Measurements from ENCODE around the gene UGT1A8. TPM values are rescaled to one million over a fixed set of nuclear protein-coding genes. Genes with fewer than 3 reads are reported as not detected.

Gene UGT1A8
- total and polyA plus RNA-seq, 2 donors (not counting 3 experiments of a cell fraction or from before 2014, with no cell fraction given), result not detected

DNA sequence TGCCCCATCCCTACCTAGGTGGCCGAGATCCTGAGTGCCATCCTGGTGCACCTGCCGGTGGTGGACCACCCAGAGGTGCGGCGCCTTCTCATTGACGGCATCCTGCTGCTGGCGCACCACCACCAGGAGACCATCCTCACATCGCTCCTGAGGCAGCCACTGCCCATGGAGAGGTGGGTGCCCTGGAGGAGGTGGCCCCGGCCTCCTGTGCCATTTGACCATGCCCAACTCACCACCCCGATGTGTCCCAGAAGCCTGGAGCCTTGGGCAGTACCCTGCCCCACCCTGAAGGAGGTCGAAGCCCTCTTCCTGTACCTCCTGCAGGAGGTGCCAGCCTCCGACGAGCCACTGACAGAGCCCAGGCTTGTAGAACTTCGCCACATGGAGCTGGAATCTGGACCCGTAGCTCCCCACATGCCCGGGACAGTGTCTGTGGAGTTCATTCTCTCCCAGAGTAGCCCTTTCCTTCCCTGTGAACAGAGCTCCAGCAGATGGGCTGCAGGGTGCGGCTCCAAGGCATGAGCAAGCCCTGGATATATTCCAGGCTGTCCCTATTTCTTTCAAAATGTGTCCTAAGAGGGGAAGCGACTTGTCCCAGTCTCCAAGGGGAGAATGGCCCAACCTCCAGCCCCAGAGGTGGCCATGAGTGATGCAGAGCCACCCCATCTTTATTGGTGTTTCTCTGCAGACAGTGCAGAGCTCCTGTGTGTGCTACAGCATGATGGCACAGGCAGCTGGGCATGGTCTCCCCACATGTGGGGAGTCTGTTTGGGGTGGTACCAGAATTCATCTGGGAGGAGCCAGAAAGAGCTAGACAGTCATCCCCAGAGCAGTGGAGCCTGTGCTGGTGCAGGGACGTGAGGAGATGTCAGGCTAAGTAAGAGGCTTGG, 202.7 kb downstream of the UGT1A8 start:
- Histone ChIP-seq H3K36me3 (ENCODE audit: control insufficient read depth in 2 of 2, extremely low read depth in 1 of 2, insufficient read depth in 2 of 2, low read length in 2 of 2) (no peaks in the 10 kb centered on the region), H3K4me3 (replicated peaks in 1 of 3; ENCODE audit: insufficient read depth in 1 of 3, low read depth in 1 of 3, low read length in 3 of 3) (no peak overlapping the region), H3K79me2 (ENCODE audit: control insufficient read depth, insufficient read depth, low read length) (no peaks in the 10 kb centered on the region), H3K9me3 (replicated peaks; ENCODE audit: control insufficient read depth, insufficient read depth, low read length) (no peaks in the 10 kb centered on the region), H3K27me3 (ENCODE audit: control insufficient read depth in 2 of 2, insufficient read depth in 2 of 2, low read length in 2 of 2) (no peaks in the 10 kb centered on the region), H3K4me2 (ENCODE audit: insufficient read depth, low read length) (no peak overlapping the region), H3K9me1 (replicated peaks; ENCODE audit: control insufficient read depth, extremely low read depth, insufficient read depth, low read length) (no peaks in the 10 kb centered on the region), H4K20me1 (replicated peaks; ENCODE audit: control insufficient read depth, extremely low read depth, insufficient read depth, low read length) (no peaks in the 10 kb centered on the region), H3K9ac (replicated peaks; ENCODE audit: extremely low read depth, insufficient read depth, low read length) (no peak overlapping the region), H2AFZ (ENCODE audit: low read depth, low read length) (no peak overlapping the region), H3K4me1 (ENCODE audit: control insufficient read depth, extremely low read depth, insufficient read depth, low read length) (no peaks in the 10 kb centered on the region), H3K27ac (ENCODE audit: insufficient read depth, low read depth, low read length) (no peak overlapping the region)
- TF ChIP-seq, protein P1, sequence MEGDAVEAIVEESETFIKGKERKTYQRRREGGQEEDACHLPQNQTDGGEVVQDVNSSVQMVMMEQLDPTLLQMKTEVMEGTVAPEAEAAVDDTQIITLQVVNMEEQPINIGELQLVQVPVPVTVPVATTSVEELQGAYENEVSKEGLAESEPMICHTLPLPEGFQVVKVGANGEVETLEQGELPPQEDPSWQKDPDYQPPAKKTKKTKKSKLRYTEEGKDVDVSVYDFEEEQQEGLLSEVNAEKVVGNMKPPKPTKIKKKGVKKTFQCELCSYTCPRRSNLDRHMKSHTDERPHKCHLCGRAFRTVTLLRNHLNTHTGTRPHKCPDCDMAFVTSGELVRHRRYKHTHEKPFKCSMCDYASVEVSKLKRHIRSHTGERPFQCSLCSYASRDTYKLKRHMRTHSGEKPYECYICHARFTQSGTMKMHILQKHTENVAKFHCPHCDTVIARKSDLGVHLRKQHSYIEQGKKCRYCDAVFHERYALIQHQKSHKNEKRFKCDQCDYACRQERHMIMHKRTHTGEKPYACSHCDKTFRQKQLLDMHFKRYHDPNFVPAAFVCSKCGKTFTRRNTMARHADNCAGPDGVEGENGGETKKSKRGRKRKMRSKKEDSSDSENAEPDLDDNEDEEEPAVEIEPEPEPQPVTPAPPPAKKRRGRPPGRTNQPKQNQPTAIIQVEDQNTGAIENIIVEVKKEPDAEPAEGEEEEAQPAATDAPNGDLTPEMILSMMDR (IDR thresholded peaks at IDR 0.05; ENCODE audit: extremely low read depth in 1 of 2, insufficient read depth in 1 of 2, low read depth in 1 of 2, low read length in 2 of 2), result no peak
- TF ChIP-seq FOS (IDR thresholded peaks at IDR 0.05; ENCODE audit: borderline replicate concordance, insufficient read depth, low read length) (no peak), POLR2AphosphoS5 (IDR thresholded peaks at IDR 0.05; ENCODE audit: insufficient read depth, low read depth, low read length) (no peak), GATA2 (IDR thresholded peaks at IDR 0.05; ENCODE audit: insufficient read depth, insufficient read length, low read depth, low read length) (no peak), MYC (IDR thresholded peaks at IDR 0.05; ENCODE audit: low read depth, low read length) (no peak), POLR2A (IDR thresholded peaks at IDR 0.05; ENCODE audit: low read depth, low read length) (no peak), JUN (IDR thresholded peaks at IDR 0.05; ENCODE audit: borderline replicate concordance, insufficient read depth, insufficient read length, low read depth) (no peak), EZH2 (IDR thresholded peaks at IDR 0.05; ENCODE audit: borderline replicate concordance, low read depth, low read length, severe bottlenecking) (no peak)
- TF ChIP-seq, protein P2, sequence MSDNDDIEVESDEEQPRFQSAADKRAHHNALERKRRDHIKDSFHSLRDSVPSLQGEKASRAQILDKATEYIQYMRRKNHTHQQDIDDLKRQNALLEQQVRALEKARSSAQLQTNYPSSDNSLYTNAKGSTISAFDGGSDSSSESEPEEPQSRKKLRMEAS (IDR thresholded peaks at IDR 0.05; ENCODE audit: insufficient read depth, insufficient read length), result no peak
- ChIA-PET POLR2A (no interaction called here), CTCF (no interaction called here)
- intact Hi-C loops (cut with micrococcal nuclease), result no loop called here
- BruUV-seq (replicated peaks), result no TSS peak
- dilution Hi-C loops (cut with MboI; ENCODE audit: extremely low pct_ligation_motif_present, low sequenced_read_pairs), result no loop called here
- DNase-seq (ENCODE audit: low read depth, low spot score), result no peak
- FAIRE-seq, result no peak

Data from endothelial cell of umbilical vein (primary cell).